ENCODE results near the gene MRFAP1L1.

DNA sequence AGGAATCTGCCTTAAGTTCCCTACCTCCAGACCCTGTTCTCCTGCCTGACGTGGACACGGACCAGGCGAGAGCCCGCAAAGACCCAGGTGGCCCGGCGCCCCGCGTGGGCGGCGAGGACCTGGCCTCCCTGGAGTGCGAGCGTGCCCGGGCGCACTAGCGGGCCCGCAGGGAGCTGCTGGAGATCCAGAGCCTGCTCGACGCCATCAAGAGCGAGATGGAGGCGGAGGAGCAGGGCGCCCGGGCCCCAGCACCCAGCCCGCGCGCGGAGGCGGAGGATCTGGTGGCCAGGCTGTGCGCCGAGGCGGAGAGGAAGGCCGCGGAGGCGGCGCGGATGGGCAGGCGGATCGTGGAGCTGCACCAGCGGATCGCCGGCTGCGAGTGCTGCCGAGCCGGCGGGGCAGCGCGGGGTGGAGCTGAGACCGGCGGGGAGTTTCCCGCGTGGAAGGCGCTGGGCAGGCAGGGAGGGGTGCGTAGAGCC is 51.0 kb downstream of the MRFAP1L1 start:
- TF ChIP-seq, protein P1, sequence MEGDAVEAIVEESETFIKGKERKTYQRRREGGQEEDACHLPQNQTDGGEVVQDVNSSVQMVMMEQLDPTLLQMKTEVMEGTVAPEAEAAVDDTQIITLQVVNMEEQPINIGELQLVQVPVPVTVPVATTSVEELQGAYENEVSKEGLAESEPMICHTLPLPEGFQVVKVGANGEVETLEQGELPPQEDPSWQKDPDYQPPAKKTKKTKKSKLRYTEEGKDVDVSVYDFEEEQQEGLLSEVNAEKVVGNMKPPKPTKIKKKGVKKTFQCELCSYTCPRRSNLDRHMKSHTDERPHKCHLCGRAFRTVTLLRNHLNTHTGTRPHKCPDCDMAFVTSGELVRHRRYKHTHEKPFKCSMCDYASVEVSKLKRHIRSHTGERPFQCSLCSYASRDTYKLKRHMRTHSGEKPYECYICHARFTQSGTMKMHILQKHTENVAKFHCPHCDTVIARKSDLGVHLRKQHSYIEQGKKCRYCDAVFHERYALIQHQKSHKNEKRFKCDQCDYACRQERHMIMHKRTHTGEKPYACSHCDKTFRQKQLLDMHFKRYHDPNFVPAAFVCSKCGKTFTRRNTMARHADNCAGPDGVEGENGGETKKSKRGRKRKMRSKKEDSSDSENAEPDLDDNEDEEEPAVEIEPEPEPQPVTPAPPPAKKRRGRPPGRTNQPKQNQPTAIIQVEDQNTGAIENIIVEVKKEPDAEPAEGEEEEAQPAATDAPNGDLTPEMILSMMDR (conservative IDR thresholded peaks at IDR 0.05; ENCODE audit: low read depth in 2 of 2), result no peak
- no peak for TF ChIP-seq EZH2 (IDR thresholded peaks at IDR 0.05; ENCODE audit: low read depth, unreplicated experiment)
- TF ChIP-seq EZH2phosphoT487 (IDR thresholded peaks at IDR 0.05; ENCODE audit: unreplicated experiment), result no peak
- TF ChIP-seq CREB1 (CRISPR knock-in tag; IDR thresholded peaks at IDR 0.05; ENCODE audit: low read depth), result no peak
- TF ChIP-seq POLR2AphosphoS5 (IDR thresholded peaks at IDR 0.05; ENCODE audit: low read depth), result no peak
- TF ChIP-seq, protein P2, sequence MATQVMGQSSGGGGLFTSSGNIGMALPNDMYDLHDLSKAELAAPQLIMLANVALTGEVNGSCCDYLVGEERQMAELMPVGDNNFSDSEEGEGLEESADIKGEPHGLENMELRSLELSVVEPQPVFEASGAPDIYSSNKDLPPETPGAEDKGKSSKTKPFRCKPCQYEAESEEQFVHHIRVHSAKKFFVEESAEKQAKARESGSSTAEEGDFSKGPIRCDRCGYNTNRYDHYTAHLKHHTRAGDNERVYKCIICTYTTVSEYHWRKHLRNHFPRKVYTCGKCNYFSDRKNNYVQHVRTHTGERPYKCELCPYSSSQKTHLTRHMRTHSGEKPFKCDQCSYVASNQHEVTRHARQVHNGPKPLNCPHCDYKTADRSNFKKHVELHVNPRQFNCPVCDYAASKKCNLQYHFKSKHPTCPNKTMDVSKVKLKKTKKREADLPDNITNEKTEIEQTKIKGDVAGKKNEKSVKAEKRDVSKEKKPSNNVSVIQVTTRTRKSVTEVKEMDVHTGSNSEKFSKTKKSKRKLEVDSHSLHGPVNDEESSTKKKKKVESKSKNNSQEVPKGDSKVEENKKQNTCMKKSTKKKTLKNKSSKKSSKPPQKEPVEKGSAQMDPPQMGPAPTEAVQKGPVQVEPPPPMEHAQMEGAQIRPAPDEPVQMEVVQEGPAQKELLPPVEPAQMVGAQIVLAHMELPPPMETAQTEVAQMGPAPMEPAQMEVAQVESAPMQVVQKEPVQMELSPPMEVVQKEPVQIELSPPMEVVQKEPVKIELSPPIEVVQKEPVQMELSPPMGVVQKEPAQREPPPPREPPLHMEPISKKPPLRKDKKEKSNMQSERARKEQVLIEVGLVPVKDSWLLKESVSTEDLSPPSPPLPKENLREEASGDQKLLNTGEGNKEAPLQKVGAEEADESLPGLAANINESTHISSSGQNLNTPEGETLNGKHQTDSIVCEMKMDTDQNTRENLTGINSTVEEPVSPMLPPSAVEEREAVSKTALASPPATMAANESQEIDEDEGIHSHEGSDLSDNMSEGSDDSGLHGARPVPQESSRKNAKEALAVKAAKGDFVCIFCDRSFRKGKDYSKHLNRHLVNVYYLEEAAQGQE (IDR thresholded peaks at IDR 0.05; ENCODE audit: unreplicated experiment), result no peak
- TF ChIP-seq ETS1 (IDR thresholded peaks at IDR 0.05), result no peak
- TF ChIP-seq, protein P3, sequence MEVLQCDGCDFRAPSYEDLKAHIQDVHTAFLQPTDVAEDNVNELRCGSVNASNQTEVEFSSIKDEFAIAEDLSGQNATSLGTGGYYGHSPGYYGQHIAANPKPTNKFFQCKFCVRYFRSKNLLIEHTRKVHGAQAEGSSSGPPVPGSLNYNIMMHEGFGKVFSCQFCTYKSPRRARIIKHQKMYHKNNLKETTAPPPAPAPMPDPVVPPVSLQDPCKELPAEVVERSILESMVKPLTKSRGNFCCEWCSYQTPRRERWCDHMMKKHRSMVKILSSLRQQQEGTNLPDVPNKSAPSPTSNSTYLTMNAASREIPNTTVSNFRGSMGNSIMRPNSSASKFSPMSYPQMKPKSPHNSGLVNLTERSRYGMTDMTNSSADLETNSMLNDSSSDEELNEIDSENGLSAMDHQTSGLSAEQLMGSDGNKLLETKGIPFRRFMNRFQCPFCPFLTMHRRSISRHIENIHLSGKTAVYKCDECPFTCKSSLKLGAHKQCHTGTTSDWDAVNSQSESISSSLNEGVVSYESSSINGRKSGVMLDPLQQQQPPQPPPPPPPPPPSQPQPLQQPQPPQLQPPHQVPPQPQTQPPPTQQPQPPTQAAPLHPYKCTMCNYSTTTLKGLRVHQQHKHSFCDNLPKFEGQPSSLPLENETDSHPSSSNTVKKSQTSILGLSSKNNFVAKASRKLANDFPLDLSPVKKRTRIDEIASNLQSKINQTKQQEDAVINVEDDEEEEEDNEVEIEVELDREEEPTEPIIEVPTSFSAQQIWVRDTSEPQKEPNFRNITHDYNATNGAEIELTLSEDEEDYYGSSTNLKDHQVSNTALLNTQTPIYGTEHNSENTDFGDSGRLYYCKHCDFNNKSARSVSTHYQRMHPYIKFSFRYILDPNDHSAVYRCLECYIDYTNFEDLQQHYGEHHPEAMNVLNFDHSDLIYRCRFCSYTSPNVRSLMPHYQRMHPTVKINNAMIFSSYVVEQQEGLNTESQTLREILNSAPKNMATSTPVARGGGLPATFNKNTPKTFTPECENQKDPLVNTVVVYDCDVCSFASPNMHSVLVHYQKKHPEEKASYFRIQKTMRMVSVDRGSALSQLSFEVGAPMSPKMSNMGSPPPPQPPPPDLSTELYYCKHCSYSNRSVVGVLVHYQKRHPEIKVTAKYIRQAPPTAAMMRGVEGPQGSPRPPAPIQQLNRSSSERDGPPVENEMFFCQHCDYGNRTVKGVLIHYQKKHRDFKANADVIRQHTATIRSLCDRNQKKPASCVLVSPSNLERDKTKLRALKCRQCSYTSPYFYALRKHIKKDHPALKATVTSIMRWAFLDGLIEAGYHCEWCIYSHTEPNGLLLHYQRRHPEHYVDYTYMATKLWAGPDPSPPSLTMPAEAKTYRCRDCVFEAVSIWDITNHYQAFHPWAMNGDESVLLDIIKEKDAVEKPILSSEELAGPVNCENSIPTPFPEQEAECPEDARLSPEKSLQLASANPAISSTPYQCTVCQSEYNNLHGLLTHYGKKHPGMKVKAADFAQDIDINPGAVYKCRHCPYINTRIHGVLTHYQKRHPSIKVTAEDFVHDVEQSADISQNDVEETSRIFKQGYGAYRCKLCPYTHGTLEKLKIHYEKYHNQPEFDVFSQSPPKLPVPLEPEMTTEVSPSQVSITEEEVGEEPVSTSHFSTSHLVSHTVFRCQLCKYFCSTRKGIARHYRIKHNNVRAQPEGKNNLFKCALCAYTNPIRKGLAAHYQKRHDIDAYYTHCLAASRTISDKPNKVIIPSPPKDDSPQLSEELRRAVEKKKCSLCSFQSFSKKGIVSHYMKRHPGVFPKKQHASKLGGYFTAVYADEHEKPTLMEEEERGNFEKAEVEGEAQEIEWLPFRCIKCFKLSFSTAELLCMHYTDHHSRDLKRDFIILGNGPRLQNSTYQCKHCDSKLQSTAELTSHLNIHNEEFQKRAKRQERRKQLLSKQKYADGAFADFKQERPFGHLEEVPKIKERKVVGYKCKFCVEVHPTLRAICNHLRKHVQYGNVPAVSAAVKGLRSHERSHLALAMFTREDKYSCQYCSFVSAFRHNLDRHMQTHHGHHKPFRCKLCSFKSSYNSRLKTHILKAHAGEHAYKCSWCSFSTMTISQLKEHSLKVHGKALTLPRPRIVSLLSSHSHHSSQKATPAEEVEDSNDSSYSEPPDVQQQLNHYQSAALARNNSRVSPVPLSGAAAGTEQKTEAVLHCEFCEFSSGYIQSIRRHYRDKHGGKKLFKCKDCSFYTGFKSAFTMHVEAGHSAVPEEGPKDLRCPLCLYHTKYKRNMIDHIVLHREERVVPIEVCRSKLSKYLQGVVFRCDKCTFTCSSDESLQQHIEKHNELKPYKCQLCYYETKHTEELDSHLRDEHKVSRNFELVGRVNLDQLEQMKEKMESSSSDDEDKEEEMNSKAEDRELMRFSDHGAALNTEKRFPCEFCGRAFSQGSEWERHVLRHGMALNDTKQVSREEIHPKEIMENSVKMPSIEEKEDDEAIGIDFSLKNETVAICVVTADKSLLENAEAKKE (CRISPR knock-in tag; IDR thresholded peaks at IDR 0.05), result no peak
- no peak for TF ChIP-seq ZNF114 (CRISPR knock-in tag; IDR thresholded peaks at IDR 0.05)
- no peak for TF ChIP-seq JUNB (IDR thresholded peaks at IDR 0.05; ENCODE audit: unreplicated experiment)
- no peak for TF ChIP-seq NANOG (IDR thresholded peaks at IDR 0.05; ENCODE audit: borderline replicate concordance)
- TF ChIP-seq STAT1 (IDR thresholded peaks at IDR 0.05; ENCODE audit: unreplicated experiment), result no peak
